GM19035 (cell line): ENCODE data around the gene E2F4.

Experiments used
- ATAC-seq: cut with Tn5 transposase; IDR thresholded peaks from one replicate; pipeline ENCODE4 v1.9.1; 2021; ENCODE audit not compliant: unreplicated experiment

E2F4 gene

DNA sequence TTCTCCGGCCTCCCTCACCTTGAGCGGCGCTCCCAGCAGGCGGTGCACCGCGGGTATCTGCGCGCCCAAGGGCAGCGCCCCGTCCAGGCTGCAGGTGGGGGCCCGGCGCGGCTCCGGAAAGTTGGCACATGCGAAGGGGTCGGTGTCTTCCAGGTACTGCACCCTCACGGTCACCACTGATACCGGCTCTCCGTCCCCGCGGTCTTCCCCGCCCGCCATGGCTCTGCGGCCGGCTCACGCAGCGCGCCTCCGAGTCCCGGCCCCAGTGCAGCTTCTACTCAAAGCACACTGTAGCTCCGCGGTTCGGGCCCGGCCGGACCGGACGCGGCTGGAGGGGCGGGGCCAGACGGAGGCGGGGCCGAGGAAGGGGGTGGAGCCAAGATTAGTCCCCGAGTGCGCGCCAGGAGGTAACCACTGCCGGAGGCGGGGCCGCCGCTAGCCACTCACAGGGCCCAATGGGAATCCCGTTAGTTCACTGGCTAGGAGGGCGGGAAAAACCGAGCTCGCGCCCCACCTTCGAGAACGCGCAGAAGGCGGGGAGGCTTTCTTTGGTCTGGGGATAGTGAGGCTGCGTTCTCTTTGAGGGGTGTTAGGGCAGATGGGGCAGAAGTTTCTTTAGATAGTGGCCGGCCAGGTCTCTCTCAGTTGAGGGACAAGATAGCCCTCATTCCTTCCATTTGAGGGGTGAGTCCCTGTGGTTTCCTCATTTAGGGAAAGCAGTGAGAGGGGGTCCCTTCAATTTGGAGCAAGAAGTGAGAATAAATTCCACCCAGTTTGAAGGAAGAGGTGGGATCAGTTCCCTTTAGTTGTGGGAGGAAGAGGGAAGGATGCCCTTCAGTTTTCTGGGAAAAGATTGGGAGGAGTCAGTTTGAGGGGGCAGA lies 55.5 kb downstream of the E2F4 start, which contains the start of gene FHOD1:
TSS of gene FHOD1 (minus strand) at position 290 of the 881 bp plus-strand sequence. CDS start at position 219, 71 bp downstream.
- ATAC-seq: peak; percentile 44

DNA sequence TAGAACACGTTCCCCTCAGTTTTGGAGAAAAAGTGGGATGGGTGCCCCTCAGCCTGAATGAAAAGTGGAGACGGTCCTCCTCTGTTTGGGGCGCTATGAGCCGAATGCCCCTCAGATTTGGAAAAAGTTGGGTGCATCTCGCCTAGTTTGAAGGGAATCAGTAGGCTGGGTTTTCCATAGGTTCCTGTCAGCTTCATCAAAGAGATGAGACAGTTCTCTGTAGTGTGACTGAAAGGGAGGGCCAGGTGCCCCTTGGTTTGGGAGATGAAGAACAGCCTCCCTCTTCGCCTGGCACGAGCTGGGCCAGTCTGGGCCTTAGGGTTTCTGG lies 56.1 kb downstream of the E2F4 start:
- no peak for ATAC-seq
